H7 (cell line): Measurements from ENCODE around the gene ENKD1. TPM values are rescaled to one million over a fixed set of nuclear protein-coding genes. Genes with fewer than 3 reads are reported as not detected.
A peak's percentile ranks its signal among the peaks of the same experiment; 100 is the strongest.

ENCODE experiments used
- DNase-seq: peaks from one replicate; pipeline ENCODE4 v3.0.0; 2012
- H3K27me3 ChIP-seq: 2 replicates; pipeline ENCODE4 v1.6.0; 2011; ENCODE audit warnings: mild to moderate bottlenecking, low read length; ENCODE audit not compliant: control insufficient read depth, insufficient read depth
- H3K36me3 ChIP-seq: replicated peaks from 2 replicates; pipeline ENCODE4 v1.5.1; 2011; ENCODE audit warnings: low read length; ENCODE audit not compliant: control insufficient read depth, insufficient read depth
- H3K4me3 ChIP-seq: 2 replicates; pipeline ENCODE4 v1.5.1; 2011; ENCODE audit warnings: low read depth, mild to moderate bottlenecking, control low read depth, low read length, moderate library complexity; ENCODE audit not compliant: insufficient read depth
- total RNA-seq: library from RNA; depleted of rRNA; stranded (reverse); fragments of >200 nt; shearing (Covaris generic); gene quantifications from 2 replicates; pipeline ENCODE4 v1.2.3, GENCODE V29; 2014; rRNA removed

ENKD1 gene
- total RNA-seq, 1 experiment from 2014 or later, result 12.3 TPM

- Histone ChIP-seq H3K27me3 (peaks cover 40% of the 10 kb centered on the region), H3K4me3 (no peak overlapping the region), H3K36me3 (no peaks in the 10 kb centered on the region; the same call in 1 of the 2 replicates)
- DNase-seq, result peak; percentile 37
Measured at GRCh38 chr16:67644038-67644437, 22.5 kb downstream of the ENKD1 start.

DNA sequence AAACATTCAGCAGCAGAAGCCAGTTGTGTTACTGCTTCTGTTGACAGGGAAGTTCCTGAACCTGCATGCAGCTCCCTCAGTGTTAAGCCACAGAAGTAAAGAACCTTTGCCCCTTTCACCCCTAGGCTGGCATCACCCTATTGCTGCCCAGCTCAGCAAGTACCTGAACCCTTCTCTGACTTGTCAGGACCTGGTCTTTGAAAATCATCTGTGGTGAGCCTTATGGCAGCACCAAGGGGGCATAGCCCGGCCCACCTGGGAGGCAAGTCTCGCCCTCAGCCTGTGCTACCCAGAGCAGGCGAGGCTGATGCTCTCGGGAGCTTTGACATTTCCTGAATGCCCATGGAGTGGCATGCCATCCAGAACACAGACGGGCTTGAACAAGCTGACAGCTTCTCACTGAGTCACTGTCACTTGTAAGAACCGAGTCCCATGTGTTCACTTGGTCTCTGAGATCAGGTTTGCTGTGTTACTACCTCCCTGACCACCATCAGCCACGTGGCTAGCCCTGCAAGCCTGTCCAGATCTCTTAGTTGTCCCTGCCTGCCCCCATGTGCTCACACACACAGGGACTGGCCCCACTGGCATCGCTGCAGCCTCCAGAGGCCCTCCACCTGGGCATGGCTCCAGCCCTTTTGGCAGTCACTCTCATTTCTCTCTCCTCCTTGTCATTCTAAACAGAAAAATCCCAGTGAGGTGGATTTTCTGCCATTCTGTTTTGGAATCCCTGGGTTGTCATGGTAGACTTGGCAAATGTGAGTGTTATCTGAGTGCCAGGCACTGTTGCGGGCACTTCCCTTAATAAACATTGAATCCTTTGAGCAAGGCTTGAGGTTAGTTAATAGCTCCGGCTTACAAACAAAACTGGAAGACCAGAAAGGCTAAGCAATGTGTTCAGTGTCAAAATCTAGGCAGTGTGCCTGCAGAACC is 24.5 kb downstream of the ENKD1 start:
- no peak overlapping the region for H3K4me3 ChIP-seq

GRCh38 chr16:67637625-67638024 is 28.9 kb downstream of the ENKD1 start:
- no peak overlapping the region for H3K4me3 ChIP-seq
- DNase-seq, result no peak
- no peaks in the 10 kb centered on the region for H3K27me3 ChIP-seq
- peaks cover 8% of the 10 kb centered on the region for H3K36me3 ChIP-seq

More for the DNA sequence above, 24.5 kb downstream of the ENKD1 start:
- peak; percentile 48 for DNase-seq
- Histone ChIP-seq H3K36me3 (peaks cover 2% of the 10 kb centered on the region; the same call in 1 of the 2 replicates), H3K27me3 (peaks cover 20% of the 10 kb centered on the region; the same call in 1 of the 2 replicates)

- no peak overlapping the region for H3K4me3 ChIP-seq
- DNase-seq, result no peak
- no peaks in the 10 kb centered on the region for H3K27me3 ChIP-seq
- peaks cover 11% of the 10 kb centered on the region for H3K36me3 ChIP-seq
Measured at GRCh38 chr16:67636713-67637112, 29.8 kb downstream of the ENKD1 start.

DNA sequence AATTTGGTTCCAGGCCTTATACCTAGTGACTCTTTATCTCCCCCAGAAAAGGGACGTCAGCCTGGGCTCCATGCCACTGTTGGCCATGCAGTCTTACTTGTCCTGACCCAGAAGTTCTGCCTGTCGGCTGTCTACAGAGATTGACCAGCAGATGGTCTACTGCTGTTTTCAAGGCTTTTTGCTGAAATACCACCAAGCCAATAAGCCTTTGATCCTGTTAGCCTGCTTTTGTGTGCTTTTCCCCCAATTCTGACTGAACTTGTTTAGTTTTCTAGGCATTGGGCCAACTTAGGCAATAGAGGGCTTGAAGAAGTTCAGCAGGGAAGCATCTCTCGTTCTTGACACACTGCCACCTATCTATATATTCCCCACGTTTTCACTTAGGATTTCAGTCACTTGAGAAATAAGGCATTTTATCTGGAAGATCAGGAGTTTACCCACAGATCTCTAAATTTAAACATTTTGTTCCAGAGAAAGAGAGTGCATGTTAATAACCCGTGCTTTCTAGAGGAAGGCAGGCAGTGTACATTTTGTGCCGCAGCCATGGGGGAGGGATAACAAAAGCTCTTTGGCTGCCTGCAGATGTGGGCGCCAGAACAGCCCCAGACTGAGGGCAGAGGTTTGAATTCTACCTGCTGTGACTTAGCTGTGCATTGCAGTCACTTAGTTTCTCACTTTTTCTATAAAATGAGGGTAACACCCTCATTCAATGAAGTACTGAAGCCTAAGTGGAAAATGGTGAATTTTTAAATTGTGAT is 34.0 kb downstream of the ENKD1 start:
- no peaks in the 10 kb centered on the region for H3K27me3 ChIP-seq
- no peak overlapping the region for H3K4me3 ChIP-seq
- peaks cover 22% of the 10 kb centered on the region for H3K36me3 ChIP-seq
- no peak for DNase-seq

GRCh38 chr16:67628216-67628615 is 38.3 kb downstream of the ENKD1 start:
- H3K27me3 ChIP-seq, result no peaks in the 10 kb centered on the region
- H3K36me3 ChIP-seq, result peaks cover 30% of the 10 kb centered on the region
- DNase-seq, result no peak
- no peak overlapping the region for H3K4me3 ChIP-seq

- DNase-seq, result peak; percentile 58
- Histone ChIP-seq H3K27me3 (no peaks in the 10 kb centered on the region), H3K4me3 (no peak overlapping the region), H3K36me3 (peaks cover 17% of the 10 kb centered on the region)
Measured at GRCh38 chr16:67613808-67614207, 52.7 kb downstream of the ENKD1 start.

Other genes starting within 250 kb of the ENKD1 start
- 25.1 and 35.1 TPM in 2 replicates for gene HSD11B2, start 235.6 kb downstream of the ENKD1 start, total RNA-seq
- 58.4 and 76.9 TPM in 2 replicates for gene ATP6V0D1, start 185.6 kb downstream of the ENKD1 start, total RNA-seq
- gene AGRP, start 183.2 kb downstream of the ENKD1 start, total RNA-seq, result 1.1 TPM in 1 of 2 replicates, not detected in the other
- gene RIPOR1, start 137.9 kb downstream of the ENKD1 start, total RNA-seq, result 8.5 and 9.5 TPM in 2 replicates
- gene CTCF, start 104.2 kb downstream of the ENKD1 start, total RNA-seq, result 35.7 and 42.9 TPM in 2 replicates
- gene CARMIL2, start 21.6 kb downstream of the ENKD1 start, total RNA-seq, result 3.6 and 6.4 TPM in 2 replicates
- gene ACD, start 6.5 kb downstream of the ENKD1 start, total RNA-seq, result 44.9 and 52.2 TPM in 2 replicates
- 5.5 and 6.8 TPM in 2 replicates for gene PARD6A, start 5.8 kb downstream of the ENKD1 start, total RNA-seq
- 8.5 and 9.0 TPM in 2 replicates for gene C16orf86, start 64 bp upstream of the ENKD1 start, total RNA-seq
- gene GFOD2, start 52.6 kb upstream of the ENKD1 start, total RNA-seq, result 25.3 and 26.2 TPM in 2 replicates
- gene RANBP10, start 139.8 kb upstream of the ENKD1 start, total RNA-seq, result 7.2 and 7.3 TPM in 2 replicates
- 0.15 and 0.21 TPM in 2 replicates for gene TSNAXIP1, start 140.1 kb upstream of the ENKD1 start, total RNA-seq
- 57.6 and 67.0 TPM in 2 replicates for gene THAP11, start 175.6 kb upstream of the ENKD1 start, total RNA-seq
- gene NUTF2, start 180.2 kb upstream of the ENKD1 start, total RNA-seq, result 295 and 340 TPM in 2 replicates
- 34.9 and 43.7 TPM in 2 replicates for gene CENPT, start 180.9 kb upstream of the ENKD1 start, total RNA-seq
- gene EDC4, start 206.3 kb upstream of the ENKD1 start, total RNA-seq, result 88.0 and 96.6 TPM in 2 replicates
- 5.3 and 7.6 TPM in 2 replicates for gene NRN1L, start 218.1 kb upstream of the ENKD1 start, total RNA-seq
- 18.8 and 20.1 TPM in 2 replicates for gene PSKH1, start 226.5 kb upstream of the ENKD1 start, total RNA-seq